OCI-LY1 (cell line): ENCODE data around the gene EEFSEC.

ENCODE experiments used
- EZH2 ChIP-seq: fragments of 200-600 bp; sonication (generic), shearing (Covaris generic); IDR thresholded peaks from 2 replicates; pipeline ENCODE4 v1.8.0; 2017; ENCODE audit warnings: borderline replicate concordance, mixed run types, mild to moderate bottlenecking, antibody characterized with exemption, low read length, moderate library complexity, mixed read lengths
- TF ChIP-seq, protein P1 (sequence below): fragments of 200-600 bp; sonication (generic), shearing (Covaris generic); IDR thresholded peaks from 2 replicates; pipeline ENCODE4 v1.5.1; 2017; ENCODE audit warnings: mild to moderate bottlenecking, antibody characterized with exemption, low read length, moderate library complexity, mixed read lengths

DNA sequence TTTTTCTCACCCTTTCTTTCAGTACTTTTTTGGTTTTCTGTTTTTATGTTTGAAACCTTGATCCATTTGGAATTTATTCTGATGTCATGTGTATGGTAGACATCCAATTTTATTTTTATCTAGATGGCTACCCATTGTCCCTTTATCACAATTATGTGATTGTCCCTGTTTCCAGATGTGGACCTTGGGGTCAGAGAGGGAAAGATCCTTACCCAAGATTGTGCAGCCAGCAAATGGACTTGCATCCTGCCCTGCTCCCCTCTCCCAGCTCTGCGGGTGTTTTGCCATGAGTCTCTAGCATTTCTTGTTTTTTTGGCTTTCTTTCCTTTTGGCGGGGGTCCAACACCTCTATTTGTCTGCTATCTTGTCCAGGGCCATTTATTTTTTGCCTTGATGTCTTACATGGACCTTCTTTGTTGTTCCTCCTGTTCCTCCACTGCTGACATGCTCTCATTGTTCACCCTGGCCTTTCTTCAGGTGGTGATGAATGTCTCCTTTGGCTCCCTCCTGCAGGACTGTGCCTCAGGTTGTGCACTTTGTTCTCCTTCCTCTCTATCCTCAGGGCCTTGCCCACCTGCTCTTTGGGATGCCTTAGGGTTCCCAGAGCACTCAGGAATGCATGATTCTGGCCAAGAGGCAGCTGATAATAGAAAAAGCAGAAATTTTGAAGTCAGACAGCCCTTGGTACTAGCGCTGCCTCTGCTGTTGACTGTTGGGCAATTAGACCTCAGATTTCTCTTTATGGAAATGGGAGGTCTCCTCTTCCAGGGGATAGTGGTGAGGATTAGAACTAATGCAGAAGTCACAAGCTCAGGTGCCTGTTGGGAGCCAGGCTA, 84.3 kb downstream of the EEFSEC start:
- TF ChIP-seq, protein P1, sequence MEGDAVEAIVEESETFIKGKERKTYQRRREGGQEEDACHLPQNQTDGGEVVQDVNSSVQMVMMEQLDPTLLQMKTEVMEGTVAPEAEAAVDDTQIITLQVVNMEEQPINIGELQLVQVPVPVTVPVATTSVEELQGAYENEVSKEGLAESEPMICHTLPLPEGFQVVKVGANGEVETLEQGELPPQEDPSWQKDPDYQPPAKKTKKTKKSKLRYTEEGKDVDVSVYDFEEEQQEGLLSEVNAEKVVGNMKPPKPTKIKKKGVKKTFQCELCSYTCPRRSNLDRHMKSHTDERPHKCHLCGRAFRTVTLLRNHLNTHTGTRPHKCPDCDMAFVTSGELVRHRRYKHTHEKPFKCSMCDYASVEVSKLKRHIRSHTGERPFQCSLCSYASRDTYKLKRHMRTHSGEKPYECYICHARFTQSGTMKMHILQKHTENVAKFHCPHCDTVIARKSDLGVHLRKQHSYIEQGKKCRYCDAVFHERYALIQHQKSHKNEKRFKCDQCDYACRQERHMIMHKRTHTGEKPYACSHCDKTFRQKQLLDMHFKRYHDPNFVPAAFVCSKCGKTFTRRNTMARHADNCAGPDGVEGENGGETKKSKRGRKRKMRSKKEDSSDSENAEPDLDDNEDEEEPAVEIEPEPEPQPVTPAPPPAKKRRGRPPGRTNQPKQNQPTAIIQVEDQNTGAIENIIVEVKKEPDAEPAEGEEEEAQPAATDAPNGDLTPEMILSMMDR, result no peak
- no peak for TF ChIP-seq EZH2
